HepG2 (cell line): ENCODE data around the gene CAMTA1.

Experiments
- NR1H2 ChIP-seq: sonication (generic); formaldehyde crosslinking; IDR thresholded peaks from 2 replicates; pipeline ENCODE4 v1.8.1; 2022; ENCODE audit warnings: low read depth, missing genetic modification reagents, borderline replicate concordance
- PCBP1 ChIP-seq: fragments of 200-400 bp; formaldehyde crosslinking; IDR thresholded peaks from 2 replicates; pipeline ENCODE4 v1.6.1; 2017; ENCODE audit warnings: mild to moderate bottlenecking, low read depth, low read length, borderline replicate concordance
- POLR2AphosphoS2 ChIP-seq: IDR thresholded peaks from 2 replicates; pipeline ENCODE4 v1.6.1; 2011; ENCODE audit warnings: low read depth, low read length, improper control_type of control experiment

DNA sequence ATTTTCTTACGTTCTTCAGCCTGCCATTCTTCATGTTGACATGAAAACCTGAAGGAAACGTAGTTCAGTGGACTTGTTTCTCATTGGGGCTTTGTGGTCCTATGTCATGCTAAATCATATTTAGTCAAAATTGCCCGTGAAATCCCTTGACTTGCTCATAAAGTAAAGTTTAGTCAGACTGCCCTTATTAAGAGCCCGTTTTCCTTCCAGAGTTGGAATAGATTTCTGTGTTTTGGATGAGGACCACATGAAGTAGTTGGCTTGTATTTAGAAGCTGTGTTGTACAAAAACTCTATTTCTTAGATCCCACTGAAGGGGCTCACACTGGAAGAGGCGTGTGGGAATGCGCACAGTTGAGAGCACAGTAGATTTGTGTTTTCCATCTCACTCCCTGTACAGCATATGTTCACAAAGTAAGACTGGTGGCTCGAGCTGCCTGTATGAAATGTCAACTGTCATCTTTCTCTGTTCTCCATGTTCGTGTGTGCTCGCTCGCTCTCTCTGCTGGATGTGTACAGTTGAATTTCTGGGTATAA is 42.4 kb downstream of the CAMTA1 start:
- TF ChIP-seq PCBP1 (no peak), POLR2AphosphoS2 (no peak), NR1H2 (CRISPR knock-in tag) (no peak)
